Pancreas (tissue), 10 donors: ENCODE results near the gene FCHSD1. TPM values are rescaled to one million over a fixed set of nuclear protein-coding genes. Genes with fewer than 3 reads are reported as not detected.

Experiments used
- ATAC-seq, 4 donors: fragments of 200-7000 bp; cut with Tn5 transposase; one replicate each; pipeline versions ENCODE4 v1.8.0 to v1.9.1; 2020; ENCODE audit warnings: mild to moderate bottlenecking in 4 of 4, moderate library complexity in 4 of 4
- DNase-seq, 6 donors: peaks; one replicate each; pipeline ENCODE4 v3.0.0-alpha.2; 2020
- FAIRE-seq: peaks from 2 replicates; lab custom pipeline; 2012; peaks lifted over from hg19 to GRCh38; lab: Jason Lieb, UNC
- H3K27ac ChIP-seq, 4 donors: fragments of 200-600 bp; sonication (generic); 1 replicate in 3 of 4; 2 replicates in 1 of 4; pipeline versions ENCODE4 v1.5.0 to v1.8.0; 2020
- H3K27me3 ChIP-seq, 4 donors: fragments of 200-600 bp; one replicate each; pipeline ENCODE4 v1.8.0; 2021
- H3K36me3 ChIP-seq, 3 donors: fragments of 200-600 bp; sonication (generic) in 1 of 3; one replicate each; pipeline versions ENCODE4 v1.5.0 to v1.8.0; 2020 to 2021
- H3K4me1 ChIP-seq, 3 donors: fragments of 200-600 bp; one replicate each; pipeline ENCODE4 v1.8.0; 2021
- H3K4me3 ChIP-seq, 4 donors: fragments of 200-600 bp; sonication (generic) in 2 of 4; one replicate each; pipeline versions ENCODE4 v1.5.0 to v1.8.0; 2020 to 2021
- H3K9me3 ChIP-seq, 4 donors: fragments of 200-600 bp; one replicate each; pipeline ENCODE4 v1.8.0; 2021
- CTCF ChIP-seq, 4 donors: fragments of 200-600 bp; sonication (generic) in 3 of 4; IDR thresholded peaks; one replicate each; pipeline versions ENCODE4 v1.5.0 to v1.8.0; 2021; ENCODE audit warnings: antibody characterized with exemption in 4 of 4
- WGBS, 2 donors: extraction: QIAGEN DNeasy Blood & Tissue Kit; methylation state at CpG; one replicate each; pipeline ENCODE4 v1.1.7; 2013; 5-methylcytosine and 5-hydroxymethylcytosine counted together
- intact Hi-C, 3 donors: fragments of 100-400 bp; cut with DNase I; formaldehyde crosslinking; loops; one replicate each; pipeline versions ENCODE4 v1.11.1 to v1.14.2; 2022
- polyA plus RNA-seq, 2 donors: library from polyadenylated mRNA; stranded (reverse); fragments of 200-250 nt; gene quantifications; one replicate each; pipeline ENCODE4 v1.2.3, GENCODE V29; 2013
- total RNA-seq, 6 donors: library from RNA; stranded (reverse); fragmentation: NEBNext Ultra II Directional in 4 of 6; extraction: Animal tissue kit (Norgen Biotek cat#: 25700) in 4 of 6; gene quantifications; one replicate each; pipeline versions ENCODE4 v1.2.1 to v1.2.4, GENCODE V29; 2021 to 2023
- donor health status: healthy with polysubstance abuse.
- donor health status: DM: no; HTN: no; CAD: no; lungs with moderate emphysema.
- donor health status: DM: no; HTN: no; CAD: no.
- donor health status: control.
- donor health status: control.
- donor health status: Bipolar disorder and iron deficiency.
- donor health status: DM: yes; HTN: yes; CAD: no.
- donor health status: DM: no; HTN: no; CAD: no.
- donor health status: DM: no; HTN: no; CAD: no.
- donor health status: DM: yes; HTN: yes; CAD: no.

The FCHSD1 gene
- total and polyA plus RNA-seq, 8 donors: 4.8 to 22.4 (median 9.1) TPM

GRCh38 chr5:141608046-141608445, 43.2 kb downstream of the FCHSD1 start:
- intact Hi-C loops: no loop called here
- Histone ChIP-seq H3K27ac (peak overlapping the region in 3 of 4 donors; percentile 26 to 69 (median 65)), H3K4me3 (no peak overlapping the region), H3K36me3 (no peaks in the 10 kb centered on the region), H3K4me1 (peaks cover 22 to 70% (median 38%) of the 10 kb centered on the region in 3 donors), H3K27me3 (no peaks in the 10 kb centered on the region), H3K9me3 (no peaks in the 10 kb centered on the region)
- ATAC-seq (peak in 2 of 4 donors; percentile 11 to 25), DNase-seq (no peak), FAIRE-seq (no peak)
- no peak for TF ChIP-seq CTCF (IDR thresholded peaks at IDR 0.05)
- WGBS, 2 donors: 61 to 65% methylated on average over 2 of the region's 2 CpGs

- WGBS, 2 donors: 76 to 83% methylated on average over 6 of the region's 6 CpGs
- peak in 3 of 4 donors; percentile 30 to 52 (median 46) for ATAC-seq
- no peak overlapping the region for H3K4me3 ChIP-seq
- FAIRE-seq: no peak
- TF ChIP-seq CTCF (IDR thresholded peaks at IDR 0.05): no peak
- peak in 1 of 6 donors; percentile 38 for DNase-seq
- no peaks in the 10 kb centered on the region for H3K27me3 ChIP-seq
- H3K27ac ChIP-seq: peak overlapping the region in 2 of 4 donors; percentile 9 to 18
- H3K36me3 ChIP-seq: no peaks in the 10 kb centered on the region
- intact Hi-C loops: no loop called here
- H3K9me3 ChIP-seq: no peaks in the 10 kb centered on the region
- H3K4me1 ChIP-seq: peaks cover 14 to 61% (median 33%) of the 10 kb centered on the region in 3 donors
These were observed 45.5 kb downstream of the FCHSD1 start for GRCh38 chr5:141605523-141606277.

GRCh38 chr5:141603923-141604717, 47.1 kb downstream of the FCHSD1 start:
- no peak for FAIRE-seq
- intact Hi-C loops: no loop called here
- Histone ChIP-seq H3K27ac (peak overlapping the region in 1 of 4 donors; percentile 10), H3K36me3 (no peaks in the 10 kb centered on the region), H3K9me3 (no peaks in the 10 kb centered on the region), H3K27me3 (no peaks in the 10 kb centered on the region), H3K4me1 (peaks cover 5 to 51% (median 26%) of the 10 kb centered on the region in 3 donors), H3K4me3 (no peak overlapping the region)
- WGBS, 2 donors: 66 to 75% methylated on average over 6 of the region's 6 CpGs
- ATAC-seq: peak in 3 of 4 donors; percentile 33 to 73 (median 49)
- no peak for TF ChIP-seq CTCF (IDR thresholded peaks at IDR 0.05)
- peak in 1 of 6 donors; percentile 31 for DNase-seq

GRCh38 chr5:141602606-141603005, 48.6 kb downstream of the FCHSD1 start:
- Histone ChIP-seq H3K36me3 (no peaks in the 10 kb centered on the region), H3K27ac (no peak overlapping the region), H3K4me3 (no peak overlapping the region), H3K4me1 (peaks cover under 1 to 47% (median 13%) of the 10 kb centered on the region in 3 donors), H3K27me3 (no peaks in the 10 kb centered on the region), H3K9me3 (no peaks in the 10 kb centered on the region)
- FAIRE-seq (no peak), DNase-seq (no peak), ATAC-seq (no peak)
- intact Hi-C loops: no loop called here
- WGBS, 2 donors: 95 to 96% methylated on average over 1 of the region's 1 CpG
- no peak for TF ChIP-seq CTCF (IDR thresholded peaks at IDR 0.05)
